ENCODE results near the gene RHCE. TPM values are rescaled to one million over a fixed set of nuclear protein-coding genes. Genes with fewer than 3 reads are reported as not detected.

RHCE gene
- total and polyA plus RNA-seq, 9 of the 15 experiments (the other 6 are each of a cell fraction or from before 2014, with no cell fraction given): 5.4 to 31.5 (median 12.6) TPM

GRCh38 chr1:25430073-25430966 lies 9.7 kb upstream of the RHCE start, which contains the start of gene MACO1 (continued):
- TF ChIP-seq, protein P1, sequence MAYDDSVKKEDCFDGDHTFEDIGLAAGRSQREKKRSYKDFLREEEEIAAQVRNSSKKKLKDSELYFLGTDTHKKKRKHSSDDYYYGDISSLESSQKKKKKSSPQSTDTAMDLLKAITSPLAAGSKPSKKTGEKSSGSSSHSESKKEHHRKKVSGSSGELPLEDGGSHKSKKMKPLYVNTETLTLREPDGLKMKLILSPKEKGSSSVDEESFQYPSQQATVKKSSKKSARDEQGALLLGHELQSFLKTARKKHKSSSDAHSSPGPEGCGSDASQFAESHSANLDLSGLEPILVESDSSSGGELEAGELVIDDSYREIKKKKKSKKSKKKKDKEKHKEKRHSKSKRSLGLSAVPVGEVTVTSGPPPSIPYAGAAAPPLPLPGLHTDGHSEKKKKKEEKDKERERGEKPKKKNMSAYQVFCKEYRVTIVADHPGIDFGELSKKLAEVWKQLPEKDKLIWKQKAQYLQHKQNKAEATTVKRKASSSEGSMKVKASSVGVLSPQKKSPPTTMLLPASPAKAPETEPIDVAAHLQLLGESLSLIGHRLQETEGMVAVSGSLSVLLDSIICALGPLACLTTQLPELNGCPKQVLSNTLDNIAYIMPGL (CRISPR knock-in tag; IDR thresholded peaks at IDR 0.05): peak; percentile 92; the same call in 1 of the 2 replicates
- TF ChIP-seq RBM15 (IDR thresholded peaks at IDR 0.05; ENCODE audit: insufficient read depth, low read length) (no peak), ZNF785 (CRISPR knock-in tag; IDR thresholded peaks at IDR 0.05) (no peak), SMAD4 (CRISPR knock-in tag; conservative IDR thresholded peaks at IDR 0.05) (peak; percentile 75), NFE2L1 (tag; IDR thresholded peaks at IDR 0.05; ENCODE audit: borderline replicate concordance, low read depth) (no peak), PURB (CRISPR knock-in tag; IDR thresholded peaks at IDR 0.05; ENCODE audit: low read depth) (no peak), NCOA6 (IDR thresholded peaks at IDR 0.05) (peak; percentile 57; the same call in 1 of the 2 replicates), ZNF407 (IDR thresholded peaks at IDR 0.05; ENCODE audit: low read depth) (no peak), ZNF224 (CRISPR knock-in tag; IDR thresholded peaks at IDR 0.05) (peak; percentile 77; the same call in 1 of the 2 replicates), ZC3H11A (IDR thresholded peaks at IDR 0.05; ENCODE audit: low read depth, low read length) (no peak), NCOA2 (IDR thresholded peaks at IDR 0.05; ENCODE audit: partially characterized antibody in 2 of 2) (no peak)
- TF ChIP-seq, protein P2, sequence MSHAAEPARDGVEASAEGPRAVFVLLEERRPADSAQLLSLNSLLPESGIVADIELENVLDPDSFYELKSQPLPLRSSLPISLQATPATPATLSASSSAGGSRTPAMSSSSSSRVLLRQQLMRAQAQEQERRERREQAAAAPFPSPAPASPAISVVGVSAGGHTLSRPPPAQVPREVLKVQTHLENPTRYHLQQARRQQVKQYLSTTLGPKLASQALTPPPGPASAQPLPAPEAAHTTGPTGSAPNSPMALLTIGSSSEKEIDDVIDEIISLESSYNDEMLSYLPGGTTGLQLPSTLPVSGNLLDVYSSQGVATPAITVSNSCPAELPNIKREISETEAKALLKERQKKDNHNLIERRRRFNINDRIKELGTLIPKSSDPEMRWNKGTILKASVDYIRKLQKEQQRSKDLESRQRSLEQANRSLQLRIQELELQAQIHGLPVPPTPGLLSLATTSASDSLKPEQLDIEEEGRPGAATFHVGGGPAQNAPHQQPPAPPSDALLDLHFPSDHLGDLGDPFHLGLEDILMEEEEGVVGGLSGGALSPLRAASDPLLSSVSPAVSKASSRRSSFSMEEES (CRISPR knock-in tag; IDR thresholded peaks at IDR 0.05): no peak
- TF ChIP-seq, protein P3, sequence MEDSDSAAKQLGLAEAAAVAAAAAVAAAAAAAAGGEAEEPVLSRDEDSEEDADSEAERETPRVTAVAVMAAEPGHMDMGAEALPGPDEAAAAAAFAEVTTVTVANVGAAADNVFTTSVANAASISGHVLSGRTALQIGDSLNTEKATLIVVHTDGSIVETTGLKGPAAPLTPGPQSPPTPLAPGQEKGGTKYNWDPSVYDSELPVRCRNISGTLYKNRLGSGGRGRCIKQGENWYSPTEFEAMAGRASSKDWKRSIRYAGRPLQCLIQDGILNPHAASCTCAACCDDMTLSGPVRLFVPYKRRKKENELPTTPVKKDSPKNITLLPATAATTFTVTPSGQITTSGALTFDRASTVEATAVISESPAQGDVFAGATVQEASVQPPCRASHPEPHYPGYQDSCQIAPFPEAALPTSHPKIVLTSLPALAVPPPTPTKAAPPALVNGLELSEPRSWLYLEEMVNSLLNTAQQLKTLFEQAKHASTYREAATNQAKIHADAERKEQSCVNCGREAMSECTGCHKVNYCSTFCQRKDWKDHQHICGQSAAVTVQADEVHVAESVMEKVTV (CRISPR knock-in tag; IDR thresholded peaks at IDR 0.05): no peak

Measured in K562 (cell line).